ENCODE measurements around the gene WDPCP.
A peak's percentile ranks its signal among the peaks of the same experiment; 100 is the strongest.

The WDPCP gene

GRCh38 chr2:63514781-63515180 lies 73.5 kb downstream of the WDPCP start:
- H3K4me2 ChIP-seq = no peak overlapping the region
- H3K9me3 ChIP-seq = peaks cover 42% of the 10 kb centered on the region
- no peak overlapping the region for H3K4me3 ChIP-seq
- TF ChIP-seq Cebpa-rat (IDR thresholded peaks at IDR 0.05) = no peak
- H3K27me3 ChIP-seq = no peaks in the 10 kb centered on the region
- H3K9ac ChIP-seq = no peak overlapping the region
- H3K36me3 ChIP-seq = no peaks in the 10 kb centered on the region
- no peaks in the 10 kb centered on the region for H3K4me1 ChIP-seq
- H3K27ac ChIP-seq = no peak overlapping the region
- no peaks in the 10 kb centered on the region for H4K20me1 ChIP-seq

- no peak overlapping the region for H3K4me3 ChIP-seq
- no peaks in the 10 kb centered on the region for H3K36me3 ChIP-seq
- no peaks in the 10 kb centered on the region for H3K27me3 ChIP-seq
- H3K9ac ChIP-seq = no peak overlapping the region
- no peak for TF ChIP-seq Cebpa-rat (IDR thresholded peaks at IDR 0.05)
- H3K4me2 ChIP-seq = no peak overlapping the region
- no peaks in the 10 kb centered on the region for H4K20me1 ChIP-seq
- H3K27ac ChIP-seq = no peak overlapping the region
- no peaks in the 10 kb centered on the region for H3K4me1 ChIP-seq
- H3K9me3 ChIP-seq = peaks cover 41% of the 10 kb centered on the region
Observed at GRCh38 chr2:63514237-63514716, 74.0 kb downstream of the WDPCP start.

GRCh38 chr2:63506320-63506719 lies 82.0 kb downstream of the WDPCP start:
- Histone ChIP-seq H3K4me2 (peak overlapping the region; percentile 45), H3K27ac (0 out of 2 replicates have a peak overlapping the region, but pooled peaks have one; percentile 29), H4K20me1 (no peaks in the 10 kb centered on the region), H3K4me3 (no peak overlapping the region), H3K4me1 (peaks cover 25% of the 10 kb centered on the region), H3K36me3 (no peaks in the 10 kb centered on the region), H3K9ac (no peak overlapping the region), H3K9me3 (peaks cover 31% of the 10 kb centered on the region), H3K27me3 (no peaks in the 10 kb centered on the region)
- TF ChIP-seq Cebpa-rat (IDR thresholded peaks at IDR 0.05) = no peak

GRCh38 chr2:63503818-63504217 lies 84.5 kb downstream of the WDPCP start:
- Histone ChIP-seq H3K9me3 (peaks cover 8% of the 10 kb centered on the region), H3K4me2 (no peak overlapping the region), H3K9ac (no peak overlapping the region), H3K4me1 (peaks cover 25% of the 10 kb centered on the region), H3K27ac (no peak overlapping the region), H3K4me3 (no peak overlapping the region), H4K20me1 (no peaks in the 10 kb centered on the region), H3K36me3 (no peaks in the 10 kb centered on the region), H3K27me3 (no peaks in the 10 kb centered on the region)
- TF ChIP-seq Cebpa-rat (IDR thresholded peaks at IDR 0.05) = no peak

DNA sequence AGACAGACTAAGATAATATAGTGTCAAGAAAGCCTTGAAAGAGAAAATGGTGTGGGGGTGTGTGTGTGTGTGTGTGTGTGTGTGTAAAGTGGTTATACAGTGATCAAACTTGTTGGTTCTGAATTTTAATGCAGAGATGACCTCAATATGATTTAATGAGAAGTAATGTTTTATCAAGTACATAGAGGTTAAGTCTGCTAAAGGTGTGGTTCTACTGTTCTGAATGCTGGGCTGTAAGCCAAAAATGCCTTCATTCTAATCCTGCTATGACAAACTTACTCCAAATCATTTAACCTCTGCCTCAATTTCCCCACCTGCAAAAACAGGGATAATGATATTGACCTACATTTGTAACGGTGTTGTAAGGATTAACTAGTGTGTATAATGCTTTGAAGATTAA lies 87.9 kb downstream of the WDPCP start:
- H3K27ac ChIP-seq = no peak overlapping the region
- no peaks in the 10 kb centered on the region for H3K36me3 ChIP-seq
- H3K4me1 ChIP-seq = peaks cover 12% of the 10 kb centered on the region
- no peaks in the 10 kb centered on the region for H4K20me1 ChIP-seq
- H3K9me3 ChIP-seq = no peaks in the 10 kb centered on the region
- H3K27me3 ChIP-seq = no peaks in the 10 kb centered on the region
- no peak overlapping the region for H3K4me3 ChIP-seq
- no peak for TF ChIP-seq Cebpa-rat (IDR thresholded peaks at IDR 0.05)
- no peak overlapping the region for H3K9ac ChIP-seq
- no peak overlapping the region for H3K4me2 ChIP-seq

GRCh38 chr2:63497576-63497975 lies 90.7 kb downstream of the WDPCP start:
- no peaks in the 10 kb centered on the region for H3K9me3 ChIP-seq
- no peak for TF ChIP-seq Cebpa-rat (IDR thresholded peaks at IDR 0.05)
- no peak overlapping the region for H3K4me3 ChIP-seq
- no peaks in the 10 kb centered on the region for H3K27me3 ChIP-seq
- no peak overlapping the region for H3K9ac ChIP-seq
- H3K36me3 ChIP-seq = no peaks in the 10 kb centered on the region
- peaks cover 15% of the 10 kb centered on the region for H3K4me1 ChIP-seq
- H3K27ac ChIP-seq = no peak overlapping the region
- H3K4me2 ChIP-seq = no peak overlapping the region
- H4K20me1 ChIP-seq = no peaks in the 10 kb centered on the region

DNA sequence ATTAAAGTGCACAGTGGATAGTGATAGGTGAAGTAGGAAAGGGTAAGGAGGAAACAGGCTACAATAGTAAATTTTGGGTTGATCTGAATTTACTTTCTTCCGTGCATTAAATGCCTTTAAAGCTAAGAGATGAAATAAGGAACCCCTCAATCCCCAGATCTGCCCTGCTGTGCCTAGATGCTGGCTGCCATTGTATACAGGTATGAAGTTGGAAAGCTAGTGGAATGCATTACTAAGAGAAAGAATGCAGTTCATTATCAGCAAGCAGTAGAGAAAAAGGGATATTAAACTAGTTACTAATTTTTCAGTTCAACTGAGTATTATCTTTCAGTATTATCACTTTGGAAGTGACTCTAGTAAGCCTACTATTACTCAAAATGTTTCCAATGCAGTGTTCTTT lies 93.3 kb downstream of the WDPCP start:
- Histone ChIP-seq H3K27ac (no peak overlapping the region), H3K4me3 (no peak overlapping the region), H4K20me1 (no peaks in the 10 kb centered on the region), H3K4me2 (no peak overlapping the region), H3K9me3 (no peaks in the 10 kb centered on the region), H3K9ac (no peak overlapping the region), H3K27me3 (no peaks in the 10 kb centered on the region), H3K4me1 (peaks cover 16% of the 10 kb centered on the region), H3K36me3 (no peaks in the 10 kb centered on the region)
- TF ChIP-seq Cebpa-rat (IDR thresholded peaks at IDR 0.05) = no peak

- no peaks in the 10 kb centered on the region for H3K36me3 ChIP-seq
- TF ChIP-seq Cebpa-rat (IDR thresholded peaks at IDR 0.05) = no peak
- no peak overlapping the region for H3K9ac ChIP-seq
- H3K9me3 ChIP-seq = no peaks in the 10 kb centered on the region
- peaks cover 16% of the 10 kb centered on the region for H3K4me1 ChIP-seq
- no peak overlapping the region for H3K27ac ChIP-seq
- no peak overlapping the region for H3K4me3 ChIP-seq
- H4K20me1 ChIP-seq = no peaks in the 10 kb centered on the region
- no peaks in the 10 kb centered on the region for H3K27me3 ChIP-seq
- H3K4me2 ChIP-seq = no peak overlapping the region
Observed at GRCh38 chr2:63494100-63494499, 94.2 kb downstream of the WDPCP start.

DNA sequence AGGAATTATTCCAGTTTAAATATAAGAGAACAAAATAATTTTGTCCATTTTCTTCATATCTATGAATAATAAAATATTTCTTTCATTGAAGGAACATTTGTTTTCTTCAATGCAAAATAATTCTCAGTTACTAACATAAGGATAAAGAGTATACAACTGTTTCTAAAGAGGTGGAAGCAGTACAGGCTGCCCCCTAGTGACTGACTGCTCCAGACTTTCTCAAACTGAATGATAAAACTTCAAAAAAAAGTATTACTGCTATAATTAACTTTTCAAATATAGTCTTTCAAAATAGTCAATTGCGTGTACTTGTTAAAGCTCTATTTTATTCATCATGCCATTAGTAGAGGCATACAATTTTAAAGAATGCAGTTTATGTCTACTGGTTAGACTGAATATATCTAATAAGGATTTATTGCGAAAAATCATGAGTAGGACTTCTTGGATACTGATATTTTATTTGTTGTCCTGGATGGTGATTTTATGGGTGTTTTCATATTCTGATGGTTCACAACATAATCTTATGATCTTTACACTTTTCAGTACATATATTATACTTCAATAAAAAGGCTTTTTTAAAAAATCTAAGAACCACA lies 100.1 kb downstream of the WDPCP start:
- H3K4me1 ChIP-seq = peaks cover 8% of the 10 kb centered on the region
- no peaks in the 10 kb centered on the region for H3K9me3 ChIP-seq
- H3K9ac ChIP-seq = no peak overlapping the region
- TF ChIP-seq Cebpa-rat (IDR thresholded peaks at IDR 0.05) = no peak
- H4K20me1 ChIP-seq = no peaks in the 10 kb centered on the region
- H3K36me3 ChIP-seq = no peaks in the 10 kb centered on the region
- H3K27ac ChIP-seq = no peak overlapping the region
- H3K4me3 ChIP-seq = no peak overlapping the region
- no peaks in the 10 kb centered on the region for H3K27me3 ChIP-seq
- H3K4me2 ChIP-seq = no peak overlapping the region

- no peaks in the 10 kb centered on the region for H3K9me3 ChIP-seq
- no peaks in the 10 kb centered on the region for H3K36me3 ChIP-seq
- no peak overlapping the region for H3K4me2 ChIP-seq
- no peak overlapping the region for H3K27ac ChIP-seq
- no peak overlapping the region for H3K4me3 ChIP-seq
- no peaks in the 10 kb centered on the region for H3K4me1 ChIP-seq
- no peaks in the 10 kb centered on the region for H4K20me1 ChIP-seq
- no peak for TF ChIP-seq Cebpa-rat (IDR thresholded peaks at IDR 0.05)
- H3K9ac ChIP-seq = no peak overlapping the region
- H3K27me3 ChIP-seq = no peaks in the 10 kb centered on the region
Observed at GRCh38 chr2:63486861-63487290, 101.4 kb downstream of the WDPCP start.

DNA sequence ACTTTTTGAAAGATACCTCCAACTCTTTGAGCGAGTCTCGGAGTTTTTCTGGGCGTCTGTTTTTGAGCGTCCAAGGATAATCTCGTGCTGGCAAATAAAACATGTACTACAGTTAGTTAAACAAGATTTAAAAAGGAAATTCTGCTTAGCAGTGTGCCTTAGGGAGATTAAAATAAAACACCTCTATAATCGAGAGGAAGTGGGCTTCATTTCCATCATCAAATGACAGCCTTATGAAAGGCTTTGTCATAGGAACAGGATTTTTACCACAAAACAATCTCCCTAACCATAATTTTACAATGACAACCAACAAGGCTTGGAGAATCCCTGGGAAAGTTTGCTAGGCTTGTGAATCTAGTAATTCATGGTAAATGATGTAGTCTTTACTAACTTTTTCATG lies 103.4 kb downstream of the WDPCP start:
- Histone ChIP-seq H3K4me2 (no peak overlapping the region), H3K36me3 (no peaks in the 10 kb centered on the region), H3K27me3 (no peaks in the 10 kb centered on the region), H3K9me3 (no peaks in the 10 kb centered on the region), H3K4me1 (no peaks in the 10 kb centered on the region), H3K4me3 (no peak overlapping the region), H3K9ac (no peak overlapping the region), H4K20me1 (no peaks in the 10 kb centered on the region), H3K27ac (no peak overlapping the region)
- TF ChIP-seq Cebpa-rat (IDR thresholded peaks at IDR 0.05) = no peak
